Keratinocyte (primary cell): ENCODE measurements around the gene BRIP1.

Source experiments
- CTCF ChIP-seq, 3 experiments: IDR thresholded peaks in 1 of 3; conservative IDR thresholded peaks in 1 of 3; optimal IDR thresholded peaks in 1 of 3; 2 replicates in 2 of 3; 3 replicates in 1 of 3; pipeline versions ENCODE3 to v1.5.1; 2011; ENCODE audit warnings: low read length in 3 of 3, mild to moderate bottlenecking in 3 of 3, moderate library complexity in 2 of 3, control low read depth in 1 of 3, inconsistent platforms in 1 of 3; ENCODE audit not compliant: insufficient read depth in 2 of 3; ENCODE audit errors: extremely low read depth in 1 of 3
- EZH2 ChIP-seq: IDR thresholded peaks from one replicate; pipeline ENCODE4 v1.6.1; 2012; ENCODE audit warnings: inconsistent platforms, mild to moderate bottlenecking, low read length, moderate library complexity

- TF ChIP-seq CTCF (optimal IDR thresholded peaks at IDR 0.05 in 1 of 3, IDR thresholded peaks at IDR 0.05 in 1 of 3, conservative IDR thresholded peaks at IDR 0.05 in 1 of 3; ENCODE audit: extremely low read depth in 1 of 3, insufficient read depth in 2 of 3, low read length in 3 of 3) (no peak), EZH2 (no peak)
These were observed 167.5 kb downstream of the BRIP1 start for GRCh38 chr17:61695779-61696337.
